ENCODE results near the gene CKLF.

- TF ChIP-seq CTCF (IDR thresholded peaks at IDR 0.05): no peak
- no peak for TF ChIP-seq EZH2phosphoT487 (IDR thresholded peaks at IDR 0.05; ENCODE audit: borderline replicate concordance, low read depth)
- no peak for TF ChIP-seq TAF1 (IDR thresholded peaks at IDR 0.05; ENCODE audit: borderline replicate concordance, low read depth, low read length)
- no peak for TF ChIP-seq EP300 (IDR thresholded peaks at IDR 0.05; ENCODE audit: borderline replicate concordance in 1 of 2, low read depth in 1 of 2, low read length in 1 of 2)
- TF ChIP-seq POLR2AphosphoS5 (IDR thresholded peaks at IDR 0.05; ENCODE audit: low read depth, low read length): no peak
- no peak for TF ChIP-seq PBX3 (IDR thresholded peaks at IDR 0.05)
- no peak for TF ChIP-seq CHD2 (IDR thresholded peaks at IDR 0.05; ENCODE audit: low read length, partially characterized antibody)
- TF ChIP-seq USF2 (IDR thresholded peaks at IDR 0.05; ENCODE audit: borderline replicate concordance, low read depth, low read length): no peak
These were observed 5.0 kb upstream of the CKLF start for GRCh38 chr16:66547101-66547989.

All from SK-N-SH (cell line).